CD4-positive, alpha-beta T cell treated with Interleukin-21 for 1 hour (primary cell): ENCODE data around the gene IGHMBP2.

Source experiments
- DNase-seq: peaks from one replicate; pipeline ENCODE4 v3.0.0-alpha.2; 2020

Gene IGHMBP2

DNA sequence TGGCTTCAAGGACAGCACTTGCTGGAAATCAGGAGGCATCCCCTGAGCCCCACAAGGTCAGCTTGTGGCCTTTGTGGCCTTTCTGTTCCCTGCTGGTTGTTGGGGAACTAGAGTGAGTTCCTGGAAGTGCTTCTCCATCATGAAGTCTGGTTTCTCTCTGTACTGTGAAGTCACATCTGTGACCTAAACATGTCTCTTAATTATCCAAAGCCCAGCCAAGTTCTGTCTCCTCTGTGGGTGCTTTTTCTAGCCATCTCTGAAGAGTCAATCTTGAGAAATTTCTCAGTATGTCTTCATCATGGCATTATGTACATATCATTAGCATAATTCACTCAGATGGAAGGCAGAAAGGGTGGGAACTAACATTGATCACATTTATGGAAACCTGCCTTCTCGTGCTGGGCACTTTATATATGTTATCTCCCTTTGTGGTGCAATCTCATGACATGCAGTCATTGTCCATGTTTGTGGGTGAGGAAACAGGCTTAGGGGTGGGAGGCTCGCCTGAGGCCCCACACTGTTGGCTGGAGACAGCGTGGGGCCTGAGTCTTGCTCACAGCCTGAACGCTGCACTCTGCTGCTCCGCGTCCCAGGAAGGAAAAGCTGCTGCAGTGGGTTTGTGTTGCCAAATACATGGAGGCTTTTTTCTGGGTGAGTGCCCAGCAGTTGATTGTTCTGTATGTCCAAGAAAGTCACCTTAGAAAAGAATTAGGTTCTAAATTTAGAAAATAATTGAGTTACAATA lies 24.6 kb downstream of the IGHMBP2 start:
- DNase-seq: no peak

DNA sequence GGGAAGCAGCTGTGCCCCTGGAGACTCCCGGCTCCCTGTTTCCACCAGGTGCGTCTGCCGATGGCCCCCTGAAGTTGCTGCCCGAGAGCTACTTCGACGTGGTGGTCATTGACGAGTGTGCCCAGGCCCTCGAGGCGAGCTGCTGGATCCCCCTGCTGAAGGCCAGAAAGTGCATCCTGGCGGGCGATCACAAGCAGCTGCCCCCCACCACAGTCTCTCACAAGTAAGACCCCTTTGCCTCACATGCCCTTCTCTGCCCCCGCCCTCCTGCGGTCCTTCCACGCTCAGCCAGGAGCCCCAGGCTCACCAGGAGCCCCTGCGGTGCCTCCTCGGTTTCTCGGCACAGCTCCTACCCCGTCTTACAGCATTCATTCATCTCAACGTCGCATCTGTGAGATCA lies 25.4 kb downstream of the IGHMBP2 start:
- no peak for DNase-seq

DNA sequence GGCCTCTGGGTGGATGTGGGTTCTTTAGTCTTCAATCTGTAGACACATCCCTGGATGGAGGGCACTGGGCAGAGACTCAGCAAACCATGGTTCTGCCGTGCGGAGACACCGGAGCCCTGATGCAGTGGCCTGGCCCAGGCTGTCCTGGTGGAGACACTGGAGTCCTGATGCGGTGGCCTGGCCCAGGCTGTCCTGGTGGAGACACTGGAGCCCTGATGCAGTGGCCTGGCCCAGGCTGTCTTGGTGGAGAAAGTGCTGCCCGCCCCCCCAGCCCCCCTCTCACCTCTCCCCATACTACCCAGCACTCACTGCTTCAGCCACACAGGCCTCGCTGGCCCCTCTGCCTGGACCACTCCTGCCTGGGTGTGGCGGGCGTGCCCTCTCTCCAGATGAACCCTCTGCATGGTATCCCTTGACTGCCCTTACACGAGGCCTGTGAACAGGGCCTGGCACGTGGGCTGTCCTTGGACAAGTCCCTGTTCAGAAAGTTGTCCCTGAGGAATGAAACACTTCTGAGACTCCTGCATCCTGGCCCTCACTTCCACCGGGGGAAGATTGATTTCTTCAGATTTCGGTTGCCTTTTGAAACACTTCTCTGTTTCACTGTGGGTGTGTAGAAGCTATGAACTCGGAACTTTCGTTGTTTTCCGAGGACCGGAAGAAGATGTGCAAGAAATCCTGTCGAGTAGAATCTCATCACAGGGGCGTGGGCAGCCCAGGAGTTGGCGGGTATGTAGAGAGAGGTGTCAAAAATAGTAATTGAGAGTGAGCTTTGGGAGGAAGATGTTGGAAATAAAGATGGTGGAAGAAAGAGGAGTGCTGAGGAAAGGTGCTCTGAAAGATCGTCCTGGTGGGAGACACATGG lies 26.2 kb downstream of the IGHMBP2 start:
- no peak for DNase-seq

DNA sequence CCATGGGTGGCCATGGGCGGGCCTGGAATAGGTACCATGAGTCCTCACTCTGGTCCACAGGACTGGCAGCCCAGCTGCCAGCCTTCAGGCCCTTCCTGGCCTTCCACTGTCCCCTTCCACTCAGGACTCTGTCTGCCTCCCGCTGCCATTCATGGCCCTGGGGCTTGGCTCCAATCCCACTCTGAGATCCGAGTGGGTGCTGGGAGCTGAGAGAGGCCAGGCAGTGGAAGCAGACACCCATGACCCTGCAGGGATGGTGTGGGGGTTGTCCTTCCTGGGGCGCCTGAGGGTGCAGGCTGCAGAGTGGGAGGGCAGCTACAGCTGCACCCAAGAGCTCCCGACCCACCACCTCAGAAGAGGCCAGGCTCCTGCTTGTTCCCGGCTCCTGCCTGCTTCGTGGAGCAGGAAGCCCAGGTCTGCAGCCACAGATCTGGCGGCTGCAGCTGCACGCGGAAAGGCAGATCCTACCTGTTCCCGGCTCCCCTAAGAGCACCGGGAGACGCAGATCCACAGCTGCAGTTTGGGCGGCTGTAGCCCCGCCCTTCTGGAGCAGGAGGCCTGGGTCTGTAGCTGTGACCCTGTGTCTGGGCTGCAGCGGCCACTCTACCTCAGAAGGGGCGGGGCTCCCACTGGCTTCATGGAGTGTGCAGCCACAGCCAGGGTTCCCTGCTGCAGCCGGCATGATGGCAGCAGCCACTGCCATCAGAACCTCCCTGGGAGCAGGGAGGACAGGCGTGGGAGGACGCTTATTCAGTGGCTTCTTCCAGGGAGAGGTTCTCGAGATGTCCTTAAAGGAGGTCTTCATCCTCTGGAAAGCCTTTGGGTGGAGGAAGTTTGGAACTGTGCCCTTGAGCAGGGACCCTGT lies 27.5 kb downstream of the IGHMBP2 start:
- no peak for DNase-seq

DNA sequence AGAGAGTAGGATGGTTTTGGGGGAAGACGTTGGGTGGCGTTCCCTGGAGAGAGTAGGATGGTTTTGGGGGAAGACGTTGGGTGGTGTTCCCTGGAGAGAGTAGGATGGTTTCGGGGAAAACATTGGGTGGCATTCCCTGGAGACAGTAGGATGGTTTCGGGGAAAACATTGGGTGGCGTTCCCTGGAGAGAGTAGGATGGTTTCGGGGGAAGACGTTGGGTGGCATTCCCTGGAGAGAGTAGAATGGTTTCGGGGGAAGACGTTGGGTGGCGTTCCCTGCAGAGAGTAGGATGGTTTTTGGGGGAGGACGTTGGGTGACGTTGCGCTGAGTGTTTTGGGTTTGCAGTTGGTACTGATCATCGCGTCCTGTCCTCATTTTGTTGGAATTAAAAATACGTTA lies 28.2 kb downstream of the IGHMBP2 start:
- no peak for DNase-seq

DNA sequence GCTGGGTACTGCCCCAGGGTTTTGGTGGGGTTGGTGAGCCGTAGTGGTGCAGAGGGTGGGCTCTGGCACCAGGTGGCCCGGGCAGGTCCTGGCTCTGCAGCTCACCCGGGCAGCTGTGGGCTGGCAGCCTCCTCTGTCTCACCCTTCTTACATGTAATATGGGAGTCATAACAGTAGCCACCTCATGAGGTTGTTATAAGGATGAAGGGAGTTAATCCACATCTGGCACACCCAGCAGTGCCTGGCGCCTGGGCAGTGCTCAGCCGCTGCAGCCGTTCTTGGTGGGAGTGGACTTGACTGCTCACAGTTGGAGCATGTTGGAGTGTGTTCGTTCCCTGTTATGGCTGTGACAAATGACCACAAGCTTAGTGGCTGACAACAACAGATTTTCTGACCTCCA lies 28.7 kb downstream of the IGHMBP2 start:
- no peak for DNase-seq

DNA sequence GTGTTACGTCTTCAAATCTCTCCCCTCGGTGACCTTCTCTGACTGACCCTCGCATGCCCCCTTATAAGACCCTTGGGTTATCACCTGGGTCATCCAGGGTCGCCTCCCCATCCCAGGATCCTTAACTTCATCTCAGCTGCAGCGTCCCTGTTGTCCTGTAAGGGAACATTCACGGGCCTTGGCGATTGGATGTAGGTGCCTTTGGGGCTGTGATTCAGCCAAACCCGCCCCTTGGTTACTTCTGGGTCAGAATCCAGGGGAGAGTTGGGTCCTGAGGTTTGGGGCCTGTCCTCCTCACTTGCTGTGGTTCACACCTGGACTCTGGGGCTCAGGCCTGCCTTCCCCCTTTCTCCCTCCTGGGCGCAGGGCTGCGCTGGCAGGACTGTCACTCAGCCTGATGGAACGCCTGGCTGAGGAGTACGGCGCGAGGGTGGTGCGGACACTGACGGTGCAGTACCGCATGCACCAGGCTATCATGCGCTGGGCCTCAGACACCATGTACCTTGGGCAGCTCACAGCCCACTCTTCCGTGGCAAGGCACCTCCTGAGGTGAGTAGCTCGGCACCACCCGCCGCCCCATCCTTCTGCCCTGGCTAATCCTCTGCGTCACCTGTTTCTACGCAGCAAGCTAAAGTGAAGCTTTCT lies 29.4 kb downstream of the IGHMBP2 start:
- DNase-seq: no peak

DNA sequence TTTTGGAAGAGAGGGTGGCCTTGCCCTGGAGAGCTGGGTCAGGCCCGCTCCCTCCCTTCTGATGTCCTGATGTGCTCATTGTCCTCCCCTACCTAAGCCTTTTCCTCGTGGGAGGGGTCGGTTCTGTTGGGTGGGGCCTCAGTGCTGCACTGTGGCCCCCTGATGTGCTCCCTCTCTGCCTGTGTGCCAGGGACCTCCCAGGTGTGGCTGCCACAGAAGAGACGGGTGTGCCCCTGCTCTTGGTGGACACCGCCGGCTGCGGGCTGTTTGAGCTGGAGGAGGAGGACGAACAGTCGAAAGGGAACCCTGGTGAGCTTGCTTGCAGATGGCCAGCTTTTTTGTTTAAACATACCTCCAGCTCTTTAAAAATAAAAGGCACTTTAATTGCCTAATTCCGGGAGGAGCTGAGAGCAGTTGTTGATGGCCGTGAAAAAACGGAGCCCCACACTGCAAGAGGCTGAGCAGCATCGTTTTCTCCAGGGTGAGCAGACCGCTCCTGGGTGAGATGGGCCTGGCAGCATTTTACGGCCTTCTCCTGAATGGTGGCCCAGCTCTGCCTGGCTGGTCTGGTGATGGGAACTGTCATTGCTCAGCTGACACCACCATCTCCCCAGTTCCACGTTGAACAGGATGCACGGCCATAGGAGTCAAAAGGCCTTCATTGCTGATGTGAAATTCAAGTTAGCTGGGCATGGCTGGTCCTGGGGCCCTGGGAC lies 30.1 kb downstream of the IGHMBP2 start:
- no peak for DNase-seq

DNA sequence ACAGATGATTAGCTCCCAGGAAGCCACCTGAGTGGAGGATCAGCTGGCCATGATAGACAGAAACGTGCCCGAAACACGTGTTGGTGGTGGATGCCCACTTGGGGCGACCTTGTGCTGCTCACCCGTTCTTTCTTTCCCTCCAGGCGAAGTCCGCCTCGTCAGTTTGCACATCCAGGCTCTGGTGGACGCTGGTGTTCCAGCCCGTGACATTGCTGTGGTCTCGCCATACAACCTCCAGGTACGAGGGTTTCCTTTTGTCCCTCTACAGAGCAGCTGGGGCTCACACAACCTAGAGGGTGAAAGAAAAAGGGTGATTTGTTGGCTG lies 30.6 kb downstream of the IGHMBP2 start:
- DNase-seq: no peak

DNA sequence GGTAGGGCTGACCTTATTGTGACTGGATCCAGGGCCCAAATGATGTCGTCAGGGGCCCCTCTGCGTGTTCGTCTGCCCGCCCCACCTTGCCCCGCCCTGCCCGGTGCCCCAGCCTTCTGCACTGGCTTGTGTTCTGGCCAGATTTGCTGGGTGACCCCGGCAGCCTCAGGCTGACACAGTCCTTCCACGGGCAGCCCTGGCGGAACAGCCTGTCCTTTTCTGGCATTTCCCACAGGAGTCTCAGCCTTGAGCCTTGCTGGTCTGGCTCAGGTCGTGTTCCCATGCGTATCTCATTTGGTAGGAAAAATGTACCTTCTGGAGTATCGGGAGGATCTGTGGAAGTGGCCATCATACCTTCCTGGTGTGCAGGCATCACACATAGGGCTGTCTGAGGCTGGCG lies 31.0 kb downstream of the IGHMBP2 start:
- no peak for DNase-seq

DNA sequence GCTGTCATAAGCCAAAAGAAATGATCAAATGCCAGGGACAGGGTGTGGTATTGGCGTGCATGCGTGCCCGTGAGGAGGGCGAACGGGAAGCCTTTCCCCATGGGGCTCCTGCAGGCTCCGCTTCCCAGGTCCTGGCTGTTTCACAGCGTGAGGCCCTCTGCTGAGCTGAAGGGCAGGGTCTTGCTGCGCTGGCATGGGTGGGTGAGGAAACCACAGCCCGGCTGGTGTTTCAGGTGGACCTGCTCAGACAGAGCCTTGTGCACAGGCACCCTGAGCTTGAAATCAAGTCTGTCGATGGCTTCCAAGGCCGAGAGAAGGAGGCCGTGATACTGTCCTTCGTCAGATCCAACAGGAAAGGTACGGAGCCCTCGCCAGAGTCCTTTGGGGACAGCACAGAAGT lies 31.4 kb downstream of the IGHMBP2 start:
- no peak for DNase-seq

DNA sequence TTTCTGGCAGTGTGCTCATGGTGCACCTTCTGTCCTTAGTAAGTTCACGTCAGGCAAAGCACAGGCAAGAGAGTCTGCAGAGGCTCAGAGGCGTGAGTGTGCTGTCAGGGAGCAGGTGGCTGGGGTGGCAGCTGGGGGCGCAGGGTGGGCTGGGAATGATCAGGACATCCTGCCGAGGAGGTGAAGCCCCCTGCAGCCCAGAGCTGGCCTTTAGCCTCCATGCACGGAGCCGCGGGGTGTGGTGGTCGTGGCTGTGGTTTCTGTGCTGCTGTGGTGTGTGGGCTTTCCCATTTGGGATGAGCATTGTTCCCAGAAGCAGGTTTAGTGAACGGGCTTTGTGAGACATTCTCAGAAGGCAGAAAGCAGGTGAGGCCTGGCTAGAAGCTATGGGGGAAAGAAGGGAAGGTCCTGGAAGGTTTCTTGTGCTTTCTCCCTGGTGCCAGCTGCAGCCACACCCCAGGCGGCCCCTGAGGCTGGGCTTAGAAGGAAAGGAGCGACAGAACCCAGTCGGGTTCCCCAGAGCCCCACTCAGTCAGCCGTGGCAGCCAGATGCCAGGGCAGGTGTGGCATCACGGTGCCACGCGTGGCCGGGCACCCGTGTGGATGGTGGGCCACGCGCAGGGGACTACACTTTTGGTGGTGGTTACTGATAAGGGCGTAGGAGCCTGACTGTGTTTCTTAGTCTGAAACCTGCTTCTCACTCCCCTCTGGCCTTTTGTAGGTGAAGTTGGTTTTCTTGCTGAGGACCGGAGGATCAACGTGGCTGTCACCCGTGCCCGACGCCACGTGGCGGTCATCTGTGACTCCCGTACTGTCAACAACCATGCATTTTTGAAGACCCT lies 32.0 kb downstream of the IGHMBP2 start:
- DNase-seq: no peak

DNA sequence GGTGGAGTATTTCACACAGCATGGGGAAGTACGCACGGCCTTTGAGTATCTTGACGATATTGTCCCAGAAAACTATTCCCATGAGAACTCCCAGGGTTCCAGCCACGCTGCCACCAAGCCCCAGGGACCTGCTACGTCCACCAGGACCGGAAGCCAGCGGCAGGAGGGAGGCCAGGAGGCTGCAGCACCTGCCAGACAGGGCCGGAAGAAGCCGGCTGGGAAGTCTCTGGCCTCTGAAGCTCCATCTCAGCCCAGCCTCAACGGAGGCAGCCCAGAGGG lies 32.6 kb downstream of the IGHMBP2 start:
- DNase-seq: no peak

DNA sequence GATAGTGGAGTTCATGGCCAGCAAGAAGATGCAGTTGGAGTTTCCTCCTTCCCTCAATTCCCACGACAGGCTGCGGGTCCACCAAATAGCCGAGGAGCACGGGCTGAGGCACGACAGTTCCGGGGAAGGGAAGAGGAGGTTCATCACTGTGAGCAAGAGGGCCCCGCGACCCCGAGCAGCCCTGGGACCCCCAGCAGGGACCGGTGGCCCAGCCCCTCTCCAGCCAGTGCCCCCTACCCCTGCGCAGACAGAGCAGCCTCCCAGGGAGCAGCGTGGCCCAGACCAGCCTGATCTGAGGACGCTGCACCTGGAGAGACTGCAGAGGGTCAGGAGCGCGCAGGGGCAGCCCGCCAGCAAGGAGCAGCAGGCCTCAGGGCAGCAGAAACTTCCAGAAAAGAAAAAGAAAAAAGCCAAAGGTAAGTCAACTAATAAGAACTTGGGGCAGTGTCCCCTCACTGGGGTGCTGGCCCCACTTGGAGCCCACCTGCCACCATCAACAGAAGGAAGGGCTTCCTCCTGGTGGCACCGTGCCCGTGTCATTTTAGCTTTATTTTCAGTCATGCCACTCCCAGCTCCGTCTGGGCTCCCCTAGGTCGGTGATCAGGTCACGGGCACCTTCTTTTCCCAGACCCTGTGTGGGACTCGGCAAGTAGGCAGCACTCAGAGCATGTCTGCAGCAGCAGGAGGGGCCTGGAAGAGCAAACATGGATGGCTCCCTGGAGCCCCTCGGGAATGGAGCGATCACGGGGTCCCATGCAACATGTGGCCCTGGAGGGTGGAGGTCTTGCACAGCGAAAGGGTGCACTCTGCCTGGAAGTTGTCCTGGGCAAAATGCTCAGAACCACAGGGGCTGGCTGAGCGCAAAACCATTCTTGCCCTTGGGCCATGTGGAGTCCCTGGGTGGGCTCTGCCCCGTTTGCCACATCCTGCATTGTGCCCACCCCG lies 33.3 kb downstream of the IGHMBP2 start:
- no peak for DNase-seq

DNA sequence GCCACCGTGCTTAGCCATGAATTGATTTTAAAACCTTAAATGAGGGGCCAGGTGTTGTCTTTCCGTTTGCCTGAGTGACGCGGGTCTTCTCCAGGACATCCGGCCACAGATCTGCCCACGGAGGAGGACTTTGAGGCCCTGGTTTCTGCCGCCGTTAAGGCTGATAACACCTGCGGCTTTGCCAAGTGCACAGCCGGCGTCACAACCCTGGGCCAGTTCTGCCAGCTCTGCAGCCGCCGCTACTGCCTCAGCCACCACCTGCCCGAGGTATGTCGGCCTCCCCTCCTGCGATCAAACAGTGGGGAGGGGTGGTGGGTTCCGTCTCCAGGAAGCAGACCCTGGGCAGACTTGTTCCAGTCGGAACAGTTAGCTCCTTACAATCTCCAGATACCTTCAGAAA lies 34.4 kb downstream of the IGHMBP2 start:
- no peak for DNase-seq

DNA sequence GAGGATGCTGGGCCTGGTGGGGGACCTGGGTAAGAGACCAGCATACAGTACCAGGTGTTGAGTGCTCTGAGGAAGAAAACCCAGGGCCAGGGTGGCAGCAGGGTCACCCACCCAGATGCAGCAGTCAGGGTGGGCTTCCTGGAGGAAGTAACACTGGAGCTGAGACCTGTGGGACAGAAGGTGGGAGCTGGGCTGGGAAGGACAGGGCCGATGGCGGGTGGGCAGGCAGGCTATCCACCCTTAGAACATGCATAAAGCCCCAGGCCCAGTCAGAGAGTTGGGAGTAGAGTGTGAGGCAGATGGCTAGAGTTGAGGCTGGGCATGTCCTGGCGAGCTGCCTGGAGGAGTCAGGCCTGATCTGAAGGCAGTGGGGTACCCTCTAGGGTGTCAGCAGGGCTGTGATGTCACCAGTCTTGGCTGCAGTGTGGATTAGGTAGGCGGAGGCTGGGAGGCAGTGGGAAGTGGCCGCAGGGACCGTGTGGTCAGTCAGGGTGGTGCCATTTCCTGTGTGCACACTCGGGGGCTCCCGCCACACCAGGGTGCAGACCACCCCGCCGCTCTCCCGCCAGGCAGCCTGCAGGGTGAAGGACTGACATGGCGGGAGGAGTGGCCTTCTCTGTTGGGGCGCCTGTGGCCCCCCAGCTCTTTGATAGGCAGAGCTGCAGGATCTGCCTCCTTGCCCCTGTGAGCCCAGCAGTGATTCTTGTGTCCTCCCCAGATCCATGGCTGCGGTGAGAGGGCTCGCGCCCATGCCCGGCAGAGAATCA lies 35.3 kb downstream of the IGHMBP2 start:
- DNase-seq: no peak

DNA sequence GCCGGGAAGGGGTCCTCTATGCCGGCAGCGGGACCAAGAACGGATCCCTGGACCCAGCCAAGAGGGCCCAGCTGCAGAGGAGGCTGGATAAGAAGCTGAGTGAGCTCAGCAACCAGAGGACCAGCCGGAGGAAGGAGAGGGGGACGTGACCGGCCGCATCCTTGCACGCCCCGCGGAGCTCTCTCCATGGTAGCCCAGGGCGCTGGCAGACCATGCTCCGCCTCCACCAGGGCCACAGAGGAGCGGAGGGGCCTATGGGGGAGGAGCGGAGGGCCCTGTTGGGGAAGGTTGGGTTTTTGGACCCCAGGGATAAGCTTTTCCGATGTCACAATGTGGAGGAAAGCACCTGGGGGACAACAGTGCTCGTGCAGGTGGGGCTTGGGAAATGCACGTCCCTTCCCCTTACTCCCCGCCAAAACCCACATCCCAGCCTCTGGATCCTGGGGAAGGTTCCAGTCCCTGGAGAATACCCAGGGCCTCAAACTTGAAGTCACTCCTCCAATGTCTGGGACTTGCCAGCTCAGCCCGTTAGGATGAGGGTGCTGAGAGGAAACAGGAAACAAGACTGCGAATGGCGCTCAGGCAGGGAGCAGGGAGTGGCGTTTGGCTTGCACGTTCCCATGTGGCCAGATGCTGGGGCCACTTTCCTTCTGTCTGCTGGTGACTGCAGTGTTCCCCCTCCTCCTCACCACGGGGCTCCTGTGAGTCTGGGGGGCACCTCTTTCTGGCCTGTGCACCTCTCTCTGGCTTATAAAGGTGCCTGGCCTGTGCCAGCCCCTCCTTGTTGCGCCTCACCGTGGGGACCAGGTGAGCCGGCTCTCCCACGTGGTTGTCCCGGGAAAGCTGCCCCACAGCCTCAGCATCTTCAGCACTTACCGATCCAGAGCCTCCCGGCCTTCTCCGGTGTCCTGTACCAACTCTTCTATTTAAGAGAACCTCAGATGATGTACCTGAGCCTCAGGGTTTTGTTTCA lies 36.2 kb downstream of the IGHMBP2 start:
- DNase-seq: no peak

DNA sequence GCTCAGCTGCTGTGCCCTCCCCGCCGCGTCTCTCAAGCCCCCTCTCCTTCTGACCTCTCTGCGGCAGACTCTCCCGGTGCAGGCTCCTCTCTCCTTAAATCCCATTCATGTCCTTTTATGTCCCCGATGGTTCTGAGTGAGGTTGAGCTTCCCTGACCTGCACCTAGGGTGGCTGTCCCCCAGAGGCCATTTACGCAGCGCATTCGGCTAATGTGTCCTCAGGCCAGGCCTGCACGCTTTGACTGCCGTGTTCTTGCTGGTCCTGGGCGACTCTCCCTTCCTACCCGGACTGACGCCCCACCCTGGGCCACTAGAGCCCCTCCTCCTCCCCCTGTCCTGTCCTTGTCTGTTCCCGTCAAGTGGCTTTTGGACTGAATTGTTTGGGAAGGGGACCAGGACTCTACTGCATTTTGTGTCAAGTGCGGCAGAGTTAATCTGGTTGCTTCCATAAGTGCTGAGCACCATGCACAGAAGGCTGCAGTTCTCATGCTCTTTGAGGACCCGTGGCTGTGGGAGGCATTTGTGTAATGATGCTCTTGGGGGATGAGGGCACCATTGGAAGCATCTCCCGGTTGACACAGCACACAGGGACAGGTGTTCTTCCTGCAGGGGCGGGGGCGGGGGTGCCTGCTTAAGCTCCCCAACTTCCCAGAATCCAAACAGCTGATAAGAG lies 37.1 kb downstream of the IGHMBP2 start:
- no peak for DNase-seq
